ENCODE data around the gene PPP1R9A.

DNA sequence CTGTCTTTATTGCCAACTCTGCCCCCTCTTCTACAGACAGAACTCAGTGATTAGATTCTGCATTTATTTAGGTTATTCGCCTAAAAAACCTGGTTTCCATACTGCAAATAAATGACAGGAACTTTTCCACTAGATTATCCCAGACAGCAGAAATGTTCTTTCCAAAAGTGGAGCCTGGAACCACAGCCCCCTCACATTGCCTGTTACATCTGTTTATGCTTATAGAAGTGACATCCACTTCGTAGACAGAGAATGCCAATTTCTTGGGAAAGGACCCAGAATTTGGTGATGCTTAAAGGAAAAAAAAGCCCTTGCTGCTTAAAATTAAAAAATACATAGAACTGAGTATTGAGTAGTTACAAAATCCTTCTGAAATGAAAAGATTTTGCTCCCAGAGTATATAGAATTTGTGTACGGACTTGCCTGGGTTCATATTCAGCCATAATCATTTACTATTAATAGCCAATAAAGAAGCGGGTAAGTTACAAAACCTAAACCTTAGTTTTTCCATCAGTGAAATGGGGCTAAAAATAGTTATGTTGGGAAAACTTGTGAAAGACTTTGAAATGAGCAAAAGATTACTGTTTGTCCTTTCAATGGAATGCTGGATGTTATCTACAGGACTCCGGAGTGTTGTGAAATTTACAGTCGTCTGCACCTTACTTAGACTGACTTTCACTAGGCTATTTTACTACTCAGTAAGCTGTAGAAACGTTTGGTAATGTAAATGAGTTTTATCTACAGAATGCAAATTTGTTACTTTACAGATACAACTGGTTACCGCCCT, 1.1 kb upstream of the PPP1R9A start:
- no peak for TF ChIP-seq POLR2AphosphoS5 (IDR thresholded peaks at IDR 0.05; ENCODE audit: insufficient read depth in 1 of 2, low read depth in 1 of 2)
- TF ChIP-seq, protein P1, sequence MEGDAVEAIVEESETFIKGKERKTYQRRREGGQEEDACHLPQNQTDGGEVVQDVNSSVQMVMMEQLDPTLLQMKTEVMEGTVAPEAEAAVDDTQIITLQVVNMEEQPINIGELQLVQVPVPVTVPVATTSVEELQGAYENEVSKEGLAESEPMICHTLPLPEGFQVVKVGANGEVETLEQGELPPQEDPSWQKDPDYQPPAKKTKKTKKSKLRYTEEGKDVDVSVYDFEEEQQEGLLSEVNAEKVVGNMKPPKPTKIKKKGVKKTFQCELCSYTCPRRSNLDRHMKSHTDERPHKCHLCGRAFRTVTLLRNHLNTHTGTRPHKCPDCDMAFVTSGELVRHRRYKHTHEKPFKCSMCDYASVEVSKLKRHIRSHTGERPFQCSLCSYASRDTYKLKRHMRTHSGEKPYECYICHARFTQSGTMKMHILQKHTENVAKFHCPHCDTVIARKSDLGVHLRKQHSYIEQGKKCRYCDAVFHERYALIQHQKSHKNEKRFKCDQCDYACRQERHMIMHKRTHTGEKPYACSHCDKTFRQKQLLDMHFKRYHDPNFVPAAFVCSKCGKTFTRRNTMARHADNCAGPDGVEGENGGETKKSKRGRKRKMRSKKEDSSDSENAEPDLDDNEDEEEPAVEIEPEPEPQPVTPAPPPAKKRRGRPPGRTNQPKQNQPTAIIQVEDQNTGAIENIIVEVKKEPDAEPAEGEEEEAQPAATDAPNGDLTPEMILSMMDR (IDR thresholded peaks at IDR 0.05): no peak
- no peak for TF ChIP-seq POLR2A (IDR thresholded peaks at IDR 0.05)
